ENCODE data around the gene SPNS3.

DNA sequence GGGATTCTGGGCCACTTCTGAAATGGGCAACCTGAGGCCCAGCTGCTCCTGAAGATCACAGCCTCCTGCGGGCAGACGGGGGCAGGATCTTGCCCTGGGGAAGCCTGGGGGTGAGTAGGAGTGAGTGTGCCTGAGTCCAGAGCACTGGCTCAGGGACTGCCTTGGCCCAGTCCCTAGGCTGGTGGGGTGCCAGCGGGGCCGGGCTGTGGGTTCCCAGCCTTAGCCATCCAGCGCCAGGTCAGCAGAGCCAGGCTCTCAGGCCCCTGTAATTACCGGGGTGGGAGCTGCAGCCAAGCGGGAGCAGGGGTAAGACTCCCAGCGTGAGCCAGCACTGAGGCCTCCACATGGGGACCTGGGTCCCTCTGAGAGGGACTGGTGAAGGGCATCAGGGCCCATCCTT, 73.2 kb downstream of the SPNS3 start:
- TF ChIP-seq, protein P1, sequence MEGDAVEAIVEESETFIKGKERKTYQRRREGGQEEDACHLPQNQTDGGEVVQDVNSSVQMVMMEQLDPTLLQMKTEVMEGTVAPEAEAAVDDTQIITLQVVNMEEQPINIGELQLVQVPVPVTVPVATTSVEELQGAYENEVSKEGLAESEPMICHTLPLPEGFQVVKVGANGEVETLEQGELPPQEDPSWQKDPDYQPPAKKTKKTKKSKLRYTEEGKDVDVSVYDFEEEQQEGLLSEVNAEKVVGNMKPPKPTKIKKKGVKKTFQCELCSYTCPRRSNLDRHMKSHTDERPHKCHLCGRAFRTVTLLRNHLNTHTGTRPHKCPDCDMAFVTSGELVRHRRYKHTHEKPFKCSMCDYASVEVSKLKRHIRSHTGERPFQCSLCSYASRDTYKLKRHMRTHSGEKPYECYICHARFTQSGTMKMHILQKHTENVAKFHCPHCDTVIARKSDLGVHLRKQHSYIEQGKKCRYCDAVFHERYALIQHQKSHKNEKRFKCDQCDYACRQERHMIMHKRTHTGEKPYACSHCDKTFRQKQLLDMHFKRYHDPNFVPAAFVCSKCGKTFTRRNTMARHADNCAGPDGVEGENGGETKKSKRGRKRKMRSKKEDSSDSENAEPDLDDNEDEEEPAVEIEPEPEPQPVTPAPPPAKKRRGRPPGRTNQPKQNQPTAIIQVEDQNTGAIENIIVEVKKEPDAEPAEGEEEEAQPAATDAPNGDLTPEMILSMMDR (IDR thresholded peaks at IDR 0.05; ENCODE audit: low read depth, low read length, missing input control) = no peak
- TF ChIP-seq, protein P2, sequence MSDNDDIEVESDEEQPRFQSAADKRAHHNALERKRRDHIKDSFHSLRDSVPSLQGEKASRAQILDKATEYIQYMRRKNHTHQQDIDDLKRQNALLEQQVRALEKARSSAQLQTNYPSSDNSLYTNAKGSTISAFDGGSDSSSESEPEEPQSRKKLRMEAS (IDR thresholded peaks at IDR 0.05) = no peak
- TF ChIP-seq, protein P3, sequence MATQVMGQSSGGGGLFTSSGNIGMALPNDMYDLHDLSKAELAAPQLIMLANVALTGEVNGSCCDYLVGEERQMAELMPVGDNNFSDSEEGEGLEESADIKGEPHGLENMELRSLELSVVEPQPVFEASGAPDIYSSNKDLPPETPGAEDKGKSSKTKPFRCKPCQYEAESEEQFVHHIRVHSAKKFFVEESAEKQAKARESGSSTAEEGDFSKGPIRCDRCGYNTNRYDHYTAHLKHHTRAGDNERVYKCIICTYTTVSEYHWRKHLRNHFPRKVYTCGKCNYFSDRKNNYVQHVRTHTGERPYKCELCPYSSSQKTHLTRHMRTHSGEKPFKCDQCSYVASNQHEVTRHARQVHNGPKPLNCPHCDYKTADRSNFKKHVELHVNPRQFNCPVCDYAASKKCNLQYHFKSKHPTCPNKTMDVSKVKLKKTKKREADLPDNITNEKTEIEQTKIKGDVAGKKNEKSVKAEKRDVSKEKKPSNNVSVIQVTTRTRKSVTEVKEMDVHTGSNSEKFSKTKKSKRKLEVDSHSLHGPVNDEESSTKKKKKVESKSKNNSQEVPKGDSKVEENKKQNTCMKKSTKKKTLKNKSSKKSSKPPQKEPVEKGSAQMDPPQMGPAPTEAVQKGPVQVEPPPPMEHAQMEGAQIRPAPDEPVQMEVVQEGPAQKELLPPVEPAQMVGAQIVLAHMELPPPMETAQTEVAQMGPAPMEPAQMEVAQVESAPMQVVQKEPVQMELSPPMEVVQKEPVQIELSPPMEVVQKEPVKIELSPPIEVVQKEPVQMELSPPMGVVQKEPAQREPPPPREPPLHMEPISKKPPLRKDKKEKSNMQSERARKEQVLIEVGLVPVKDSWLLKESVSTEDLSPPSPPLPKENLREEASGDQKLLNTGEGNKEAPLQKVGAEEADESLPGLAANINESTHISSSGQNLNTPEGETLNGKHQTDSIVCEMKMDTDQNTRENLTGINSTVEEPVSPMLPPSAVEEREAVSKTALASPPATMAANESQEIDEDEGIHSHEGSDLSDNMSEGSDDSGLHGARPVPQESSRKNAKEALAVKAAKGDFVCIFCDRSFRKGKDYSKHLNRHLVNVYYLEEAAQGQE (IDR thresholded peaks at IDR 0.05) = no peak
- TF ChIP-seq FOXA1 (IDR thresholded peaks at IDR 0.05) (no peak), GABPA (IDR thresholded peaks at IDR 0.05 in 1 of 2, conservative IDR thresholded peaks at IDR 0.05 in 1 of 2) (no peak), YY1 (IDR thresholded peaks at IDR 0.05) (no peak)
- TF ChIP-seq, protein P4, sequence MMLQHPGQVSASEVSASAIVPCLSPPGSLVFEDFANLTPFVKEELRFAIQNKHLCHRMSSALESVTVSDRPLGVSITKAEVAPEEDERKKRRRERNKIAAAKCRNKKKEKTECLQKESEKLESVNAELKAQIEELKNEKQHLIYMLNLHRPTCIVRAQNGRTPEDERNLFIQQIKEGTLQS (IDR thresholded peaks at IDR 0.05) = no peak

Measured in liver (tissue), 3 donors.